ENCODE measurements around the gene TFIP11.

TFIP11 gene

DNA sequence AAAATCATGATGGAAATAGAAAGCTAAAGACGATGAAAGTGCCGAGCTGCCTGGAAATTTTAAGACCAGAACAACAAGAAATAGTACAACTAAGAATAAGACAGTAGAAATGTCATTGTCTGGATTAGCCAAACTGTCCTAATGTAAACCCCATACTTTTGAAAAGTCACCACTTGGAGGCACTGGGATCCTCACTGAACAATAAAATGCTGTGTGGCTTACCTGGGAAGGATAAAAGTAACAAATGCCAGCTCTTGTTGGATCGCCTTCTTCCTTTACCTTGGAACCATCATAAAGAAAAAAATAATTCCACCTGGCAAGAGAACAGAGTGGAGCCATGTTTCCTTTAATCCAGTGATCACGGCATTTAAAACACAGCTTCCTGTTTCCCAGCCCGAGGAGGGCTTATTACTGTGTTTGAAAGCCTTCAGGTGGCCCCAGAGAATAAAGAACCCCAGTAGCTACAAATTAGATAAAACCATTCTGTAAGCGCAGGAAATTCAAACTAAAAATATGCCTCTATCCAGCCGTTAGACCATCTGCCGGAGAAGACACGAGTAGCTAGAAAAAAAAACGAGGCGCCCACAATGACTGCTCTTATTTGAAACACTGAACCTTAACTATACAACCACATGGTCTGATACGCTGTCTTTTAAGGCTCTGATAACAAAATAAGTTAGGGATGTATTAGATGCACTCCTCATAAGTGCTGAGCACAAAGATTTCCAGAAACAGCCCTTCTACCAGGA lies 33.1 kb downstream of the TFIP11 start:
- no peak for DNase-seq (ENCODE audit: low read depth in 2 of 2)

DNA sequence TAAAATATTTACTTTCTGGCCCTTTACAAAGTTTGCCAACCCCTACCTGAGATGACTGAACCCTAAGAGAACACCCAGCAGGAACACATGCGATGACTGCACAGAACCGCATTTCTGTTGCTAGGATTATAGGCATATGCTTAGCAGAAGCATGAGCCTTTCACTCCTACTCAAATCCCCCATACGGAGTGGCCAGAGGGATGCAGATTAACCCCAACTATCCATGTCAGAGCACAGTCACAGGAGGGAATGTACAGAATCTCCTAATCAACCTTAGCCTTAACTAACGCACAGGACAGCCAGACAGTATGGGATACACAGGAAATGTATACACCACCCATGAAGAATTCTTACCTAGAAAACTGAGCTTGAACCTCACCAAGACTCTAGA lies 34.9 kb downstream of the TFIP11 start:
- no peak for DNase-seq (ENCODE audit: low read depth in 2 of 2)

DNA sequence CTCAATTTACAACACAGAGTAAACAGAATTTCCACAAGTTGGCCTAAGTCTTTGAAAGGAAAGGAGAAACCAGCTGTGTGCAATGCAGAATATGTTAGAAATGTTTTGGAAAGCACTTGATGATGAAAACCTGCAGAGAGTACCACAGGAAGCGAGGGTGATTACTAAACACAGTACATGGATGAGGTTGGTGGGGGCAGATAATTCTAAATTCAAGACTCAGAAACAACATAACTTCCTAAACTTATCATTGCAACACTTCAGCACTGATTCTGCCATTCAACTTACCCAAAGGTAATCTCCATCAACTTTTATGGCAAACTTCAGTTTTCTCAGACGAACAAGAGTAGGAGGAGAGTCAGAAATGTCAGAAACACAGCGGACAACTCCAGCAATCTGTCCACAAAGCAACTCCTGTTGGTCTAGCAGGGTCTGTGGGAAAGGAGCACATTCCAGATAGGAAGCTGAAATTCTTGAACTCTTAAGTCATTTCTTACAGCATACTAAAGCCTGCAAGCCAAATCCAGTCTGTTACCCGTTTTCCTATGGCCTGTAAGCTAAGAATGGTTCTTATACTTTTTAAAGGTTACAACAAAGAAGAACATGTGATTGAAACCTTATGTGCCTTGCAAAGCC lies 35.5 kb downstream of the TFIP11 start:
- DNase-seq (ENCODE audit: low read depth in 2 of 2): no peak

DNA sequence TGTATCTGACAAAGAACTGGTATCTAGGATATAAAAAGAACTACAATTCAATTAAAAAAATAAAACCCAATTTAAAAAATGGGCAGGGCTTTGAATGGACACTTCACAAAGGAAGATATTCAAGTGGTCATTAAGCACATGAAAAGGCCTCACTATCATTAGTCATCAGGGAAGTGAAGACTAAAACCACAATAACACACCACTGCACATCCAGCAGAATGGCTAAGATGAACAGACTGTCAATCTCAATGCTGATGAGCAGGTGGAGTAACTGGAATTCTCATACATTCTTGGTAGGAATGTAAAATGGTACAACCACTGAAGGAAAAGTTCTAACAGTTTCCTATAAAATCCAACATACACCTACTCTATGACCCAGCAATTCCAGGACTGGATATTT lies 37.6 kb downstream of the TFIP11 start:
- no peak for DNase-seq (ENCODE audit: low read depth in 2 of 2)

- DNase-seq (ENCODE audit: low read depth in 2 of 2): no peak
Observed at GRCh38 chr22:26471522-26471921, 40.8 kb downstream of the TFIP11 start.

DNA sequence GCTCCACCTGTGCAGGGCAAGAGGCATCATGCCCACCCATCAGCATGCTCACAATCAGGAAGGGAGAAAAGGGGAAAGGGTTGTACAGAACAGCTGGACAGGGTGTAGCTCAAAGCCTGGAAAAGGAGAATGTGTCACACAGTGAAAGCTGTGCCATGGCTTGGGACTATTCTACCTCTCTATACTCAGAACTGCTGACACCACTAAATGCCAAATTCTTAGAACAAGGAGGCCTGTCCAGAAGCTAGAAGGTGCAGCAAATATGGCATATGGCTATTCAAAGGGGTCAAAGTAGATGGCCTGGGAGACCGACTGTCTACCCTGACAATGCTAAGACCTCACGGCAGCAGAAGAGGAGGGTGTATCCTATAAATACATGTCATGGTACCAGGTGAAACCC lies 41.5 kb downstream of the TFIP11 start:
- no peak for DNase-seq (ENCODE audit: low read depth in 2 of 2)

GRCh38 chr22:26466196-26466595 lies 46.1 kb downstream of the TFIP11 start:
- DNase-seq (ENCODE audit: low read depth in 2 of 2): no peak

DNA sequence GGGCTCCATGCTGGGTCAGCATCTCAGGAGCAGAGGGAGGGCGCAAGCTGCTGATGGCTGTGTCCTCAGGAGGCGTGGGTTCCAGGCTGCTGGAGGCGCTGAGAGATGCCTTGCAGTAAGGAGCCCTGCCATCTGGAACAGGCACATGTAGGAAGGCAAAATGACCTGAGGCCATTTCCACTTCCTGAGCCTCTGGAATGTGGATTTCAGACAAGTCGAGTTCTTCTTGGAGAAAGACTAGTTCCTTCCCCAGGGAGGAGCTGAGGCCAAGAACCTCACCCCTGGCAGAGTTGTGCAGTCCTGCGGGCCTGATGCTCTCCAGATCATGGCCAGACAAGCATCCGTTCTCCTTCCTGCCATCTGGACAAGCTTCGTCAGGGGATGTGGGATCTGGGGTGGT lies 48.0 kb downstream of the TFIP11 start:
- DNase-seq (ENCODE audit: low read depth in 2 of 2): no peak

DNA sequence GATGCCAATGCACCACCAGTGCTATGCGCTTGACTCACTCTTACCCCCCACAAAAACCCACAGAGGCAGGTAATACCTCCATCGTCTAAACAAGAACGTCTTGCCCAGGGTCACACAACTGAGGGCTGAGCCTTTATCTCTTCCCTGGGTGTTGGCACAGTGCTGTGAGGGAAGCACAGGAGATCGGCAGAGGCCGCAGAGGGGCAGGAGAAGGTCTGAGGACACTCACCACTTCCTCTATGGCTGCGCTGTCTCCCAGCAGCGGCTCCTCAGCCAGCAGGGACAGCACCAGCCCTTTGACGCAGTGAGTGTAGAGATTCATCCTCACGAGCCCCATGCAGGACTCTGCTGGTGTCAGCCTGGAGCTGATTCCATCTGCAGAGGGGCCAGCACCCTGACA lies 48.6 kb downstream of the TFIP11 start:
- DNase-seq (ENCODE audit: low read depth in 2 of 2): no peak

- DNase-seq (ENCODE audit: low read depth in 2 of 2): no peak
Observed at GRCh38 chr22:26463101-26463661, 49.1 kb downstream of the TFIP11 start.

DNA sequence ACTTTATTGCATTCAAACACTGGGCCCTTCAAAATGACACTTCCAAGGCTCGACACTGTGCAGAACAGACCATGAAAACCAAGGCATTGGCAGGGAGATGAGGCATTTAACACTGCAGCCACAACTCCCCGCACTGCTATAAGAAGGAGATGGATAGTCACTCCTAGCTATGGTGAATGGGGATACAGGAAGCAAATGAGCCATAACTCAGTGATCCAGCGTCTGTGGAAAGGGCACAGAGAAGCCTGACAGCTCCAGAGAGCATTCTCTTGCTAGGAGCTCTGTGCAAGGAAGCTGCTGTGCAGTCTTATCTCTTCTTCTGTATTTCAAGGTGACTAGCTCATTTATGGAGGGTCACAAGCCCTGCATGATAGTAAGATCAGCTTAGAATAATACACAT lies 49.6 kb downstream of the TFIP11 start:
- no peak for DNase-seq (ENCODE audit: low read depth in 2 of 2)

DNA sequence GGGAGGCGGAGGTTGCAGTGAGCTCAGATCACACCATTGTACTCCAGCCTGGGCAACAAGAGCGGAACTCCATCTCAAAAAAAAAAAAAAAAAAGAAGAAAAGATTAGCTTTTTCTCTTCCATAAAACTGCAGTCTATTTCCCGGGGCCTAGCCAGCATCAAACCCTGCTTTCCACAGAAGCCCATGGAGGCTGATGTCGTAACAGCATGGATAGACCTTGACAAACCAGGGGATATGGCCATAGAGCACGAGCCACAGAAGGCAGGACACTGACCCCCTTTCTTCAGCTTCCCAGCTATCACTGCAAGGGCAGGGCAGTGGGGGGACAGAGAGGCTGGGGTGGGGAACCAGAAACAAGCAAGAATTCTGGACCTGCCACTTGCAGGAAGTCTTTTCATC lies 50.2 kb downstream of the TFIP11 start:
- no peak for DNase-seq (ENCODE audit: low read depth in 2 of 2)

GRCh38 chr22:26461188-26461810 lies 51.0 kb downstream of the TFIP11 start:
- DNase-seq (ENCODE audit: low read depth in 2 of 2): peak in 1 of 2 donors; percentile 12

DNA sequence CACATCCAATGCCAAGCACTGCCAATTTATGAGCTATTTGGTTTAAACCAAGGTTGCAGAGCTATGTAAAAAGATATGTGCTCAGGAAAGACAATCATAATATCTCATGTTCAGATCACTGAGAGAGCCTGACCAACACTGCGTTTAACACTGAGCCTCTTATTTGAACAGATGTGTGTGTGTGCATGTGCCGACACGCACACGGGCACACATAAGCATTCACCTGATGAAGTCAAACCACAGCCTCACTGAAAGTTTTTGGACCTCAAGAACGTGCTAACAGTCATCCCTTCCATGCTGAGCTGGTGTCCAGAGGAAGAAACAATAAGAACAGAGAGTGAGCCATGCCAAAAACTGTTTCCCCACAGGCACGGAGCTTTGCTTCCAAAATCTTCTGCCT lies 52.1 kb downstream of the TFIP11 start:
- DNase-seq (ENCODE audit: low read depth in 2 of 2): no peak

DNA sequence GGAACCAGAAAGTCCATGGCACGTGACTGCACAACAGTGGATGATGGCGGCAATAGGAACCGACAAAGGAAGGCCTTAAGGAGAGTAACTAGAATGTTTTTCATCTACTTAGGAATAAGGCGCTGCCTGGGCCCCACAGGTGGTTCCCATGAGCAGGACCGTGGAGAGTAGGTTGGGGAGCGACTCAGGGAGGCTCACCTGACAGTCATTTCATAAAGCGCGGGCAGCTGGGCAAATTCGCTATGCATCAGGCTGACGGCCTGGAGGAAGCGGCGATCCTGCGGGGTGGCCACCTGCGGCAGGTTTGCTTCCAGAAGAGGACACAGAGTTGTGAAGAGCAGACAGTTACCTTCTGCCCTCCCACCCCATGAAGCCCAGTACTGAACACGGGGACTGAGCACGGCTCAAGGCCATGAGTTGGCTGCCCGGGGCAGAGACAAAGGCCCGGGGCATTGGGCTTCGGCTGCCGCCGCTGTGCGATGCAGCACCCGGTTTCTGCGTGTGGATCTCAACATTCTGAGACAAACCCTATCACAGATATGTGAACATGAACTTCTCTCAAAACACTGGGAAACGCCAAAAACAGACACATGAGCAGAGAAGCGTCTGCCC lies 54.5 kb downstream of the TFIP11 start:
- no peak for DNase-seq (ENCODE audit: low read depth in 2 of 2)

DNA sequence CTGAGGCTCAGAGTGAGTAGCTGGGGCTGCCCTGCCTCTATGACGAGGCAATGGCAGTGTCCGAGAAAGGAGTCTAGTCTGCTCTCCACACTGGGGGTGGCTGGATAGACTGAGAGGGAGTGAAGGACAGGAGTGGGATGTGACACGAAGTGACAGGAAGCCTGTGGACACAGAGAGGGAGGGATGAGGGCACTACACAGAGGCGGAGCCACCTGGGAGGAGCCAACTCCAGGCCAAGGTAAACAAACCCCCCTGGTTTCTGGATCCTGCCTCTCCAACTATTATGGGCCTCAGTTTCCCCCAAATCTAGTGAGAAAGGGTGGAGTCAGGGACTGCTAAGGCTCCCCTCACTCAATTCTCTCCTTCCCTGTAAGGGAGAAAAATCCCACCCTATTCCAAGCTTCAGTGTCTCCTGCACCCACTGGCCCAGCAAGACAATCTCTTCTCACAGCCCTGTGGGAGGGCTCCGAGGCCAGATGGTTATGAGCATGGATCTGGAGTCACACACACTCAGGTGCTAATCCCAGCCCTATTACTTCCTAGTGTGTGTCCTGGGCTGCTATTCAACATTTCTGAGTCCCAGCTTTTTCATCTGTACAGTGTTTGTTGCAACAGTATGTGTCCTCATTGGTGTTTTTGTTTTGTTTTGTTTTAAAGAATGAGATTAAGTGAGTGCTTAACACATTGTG lies 58.3 kb downstream of the TFIP11 start:
- no peak for DNase-seq (ENCODE audit: low read depth in 2 of 2)

- DNase-seq (ENCODE audit: low read depth in 2 of 2): no peak
Observed at GRCh38 chr22:26453216-26453615, 59.1 kb downstream of the TFIP11 start.

DNA sequence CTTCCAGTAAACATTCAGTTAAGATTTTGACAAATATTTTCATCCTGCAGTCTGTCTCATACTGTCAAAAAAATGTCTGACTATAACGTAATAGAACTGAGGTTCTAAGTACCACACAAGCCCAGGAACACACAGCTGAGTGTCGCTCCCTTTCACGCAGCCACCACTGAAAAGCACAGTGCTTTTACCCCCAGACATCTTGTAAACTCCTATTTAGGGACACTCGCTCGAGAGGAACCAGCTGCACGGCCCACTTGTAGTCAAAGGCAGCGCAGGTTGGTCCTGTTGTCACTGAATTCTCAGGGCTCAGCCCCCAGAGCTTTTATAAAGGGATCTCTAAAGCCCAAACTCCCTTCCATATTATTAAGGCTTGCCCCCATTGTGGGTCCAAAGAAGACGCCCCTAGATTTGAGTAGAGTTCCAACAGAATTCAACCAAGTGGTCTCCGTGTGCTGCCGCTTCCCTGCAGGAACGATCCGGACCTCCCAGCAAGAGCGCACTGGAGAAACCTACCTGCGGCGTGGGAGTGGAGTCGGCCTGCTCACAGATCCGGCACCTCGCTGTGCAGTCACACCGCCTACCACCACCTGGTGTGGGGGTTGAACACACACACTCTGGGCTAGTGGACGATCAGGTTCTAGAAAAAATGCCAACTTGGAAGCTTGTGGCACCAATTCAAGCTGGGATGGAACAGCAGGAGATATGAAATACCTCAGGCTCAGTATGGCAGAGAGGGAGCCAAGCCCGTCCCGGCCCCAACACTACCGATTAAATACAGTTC lies 59.8 kb downstream of the TFIP11 start:
- DNase-seq (ENCODE audit: low read depth in 2 of 2): no peak

DNA sequence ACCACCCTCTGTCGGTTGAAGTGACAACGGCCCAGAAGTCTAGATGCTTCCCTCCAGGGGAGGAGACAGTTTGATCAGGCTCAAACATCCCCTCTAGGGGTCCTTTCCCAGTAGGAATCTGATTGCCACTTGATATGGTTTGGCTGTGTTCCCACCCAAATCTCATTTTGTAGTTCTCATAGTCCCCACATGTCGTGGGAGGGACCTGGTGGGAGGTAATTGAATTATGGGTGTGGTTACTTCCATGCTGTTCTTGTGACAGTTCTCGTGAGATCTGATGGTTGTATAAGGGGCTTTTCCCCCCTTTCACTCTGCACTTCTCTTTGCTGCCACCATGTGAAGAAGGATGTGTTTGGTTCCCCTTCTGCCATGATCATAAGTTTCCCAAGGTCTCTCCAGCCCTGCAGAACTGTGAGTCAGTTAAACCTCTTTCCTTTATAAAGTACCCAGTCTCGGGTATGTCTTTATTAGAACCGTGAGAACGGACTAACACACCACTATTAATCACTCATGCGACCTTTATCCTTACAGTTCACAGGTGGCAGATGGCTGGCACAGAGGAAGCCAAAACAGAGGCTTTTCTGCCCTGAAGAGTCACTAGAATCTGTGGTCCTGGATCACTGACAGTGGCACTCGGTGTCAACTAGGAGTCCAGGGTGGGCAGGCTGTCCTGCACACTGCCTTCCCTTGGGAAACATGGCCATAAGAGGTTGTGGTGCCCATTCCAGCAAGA lies 61.7 kb downstream of the TFIP11 start:
- no peak for DNase-seq (ENCODE audit: low read depth in 2 of 2)

DNA sequence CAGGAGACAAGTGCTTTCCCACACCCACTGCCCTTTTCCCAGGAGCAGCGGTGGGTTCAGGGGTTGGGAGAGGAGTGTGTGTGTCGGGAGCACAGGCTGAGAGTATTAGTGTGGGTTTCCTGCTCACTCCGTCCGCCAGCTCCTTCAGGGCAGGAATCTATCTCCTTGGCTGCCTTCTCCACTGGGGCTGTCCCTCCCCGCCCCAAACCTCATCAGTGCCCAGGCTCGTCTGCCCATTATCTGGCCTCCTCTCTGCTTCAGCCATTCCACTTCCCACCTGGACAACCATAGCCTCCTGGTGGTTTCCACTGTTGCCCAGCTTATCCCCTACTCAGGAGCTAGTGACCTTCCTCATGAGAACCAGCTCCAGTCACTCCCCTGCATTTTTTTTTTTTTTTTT lies 63.3 kb downstream of the TFIP11 start:
- DNase-seq (ENCODE audit: low read depth in 2 of 2): no peak
